CD4-positive, alpha-beta T cell treated with Interleukin-15 for 1 hour (primary cell): ENCODE results near the gene TASP1.
"Not testable (repeated sequence)": the region's sequence is repeated elsewhere in the genome, so short reads cannot be mapped to it uniquely, and the experiment has no call there.

Experiments
- DNase-seq: peaks from one replicate; pipeline ENCODE4 v3.0.0-alpha.2; 2020

The TASP1 gene

DNA sequence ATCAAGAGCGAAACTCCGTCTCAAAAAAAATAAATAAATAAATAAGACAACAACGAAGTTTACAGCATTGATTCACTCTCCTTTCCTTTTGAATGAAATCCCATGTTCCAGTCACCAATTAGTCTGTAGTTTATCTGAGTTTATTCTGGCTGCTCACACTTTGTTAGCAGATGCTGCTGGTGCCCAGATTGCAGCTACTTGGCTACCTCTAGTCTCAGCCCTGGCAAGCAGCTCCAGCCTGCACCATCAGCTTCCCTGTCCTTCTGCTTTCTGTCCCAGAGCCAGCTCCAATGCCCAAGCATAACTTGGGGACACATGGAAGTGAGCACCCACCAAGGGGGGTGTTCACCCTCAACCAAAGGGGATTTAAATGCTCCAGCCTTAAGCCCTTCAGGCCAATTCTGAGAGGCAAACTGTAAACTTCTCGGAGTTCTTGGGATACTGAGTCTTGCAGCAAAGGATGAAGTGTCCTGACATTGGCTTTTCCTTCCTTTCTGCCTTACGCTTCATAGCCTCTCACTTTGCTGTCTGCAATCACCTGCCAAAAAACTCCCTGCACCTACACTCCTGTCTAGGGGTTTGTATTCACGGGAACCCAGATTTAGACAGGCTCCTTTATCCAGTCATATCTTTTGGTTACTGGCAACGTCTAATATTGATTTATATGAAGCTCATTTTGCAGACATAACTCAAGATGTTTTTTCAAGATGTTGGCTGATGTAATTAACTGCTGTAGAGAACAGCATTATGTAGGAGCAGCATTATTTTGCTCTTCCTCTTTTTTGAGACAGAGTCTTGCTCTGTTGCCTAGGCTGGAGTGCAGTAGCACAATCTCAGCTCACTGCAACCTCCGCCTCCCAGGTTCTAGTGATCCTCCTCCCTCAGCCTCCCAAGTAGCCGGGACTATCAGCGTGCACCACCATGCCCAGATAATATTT, 9.8 kb upstream of the TASP1 start:
- no peak for DNase-seq

DNA sequence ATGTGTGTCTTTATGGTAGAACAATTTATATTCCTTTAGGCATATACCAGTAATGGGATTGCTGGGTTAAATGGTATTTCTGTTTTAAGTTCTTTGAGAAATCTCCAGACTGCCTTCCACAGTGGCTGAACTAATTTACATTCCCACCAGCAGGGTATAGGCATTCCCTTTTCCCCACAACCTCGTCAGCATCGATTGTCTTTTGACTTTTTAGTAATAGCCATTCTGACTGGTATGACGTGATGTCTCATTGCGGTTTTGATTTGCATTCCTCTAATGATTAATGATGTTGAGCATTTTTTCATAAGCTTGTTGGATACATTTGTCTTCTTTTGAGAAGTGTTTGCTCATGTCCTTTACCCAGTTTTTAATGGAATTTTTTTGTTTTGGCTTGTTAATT, 5.3 kb upstream of the TASP1 start:
- DNase-seq: no peak

DNA sequence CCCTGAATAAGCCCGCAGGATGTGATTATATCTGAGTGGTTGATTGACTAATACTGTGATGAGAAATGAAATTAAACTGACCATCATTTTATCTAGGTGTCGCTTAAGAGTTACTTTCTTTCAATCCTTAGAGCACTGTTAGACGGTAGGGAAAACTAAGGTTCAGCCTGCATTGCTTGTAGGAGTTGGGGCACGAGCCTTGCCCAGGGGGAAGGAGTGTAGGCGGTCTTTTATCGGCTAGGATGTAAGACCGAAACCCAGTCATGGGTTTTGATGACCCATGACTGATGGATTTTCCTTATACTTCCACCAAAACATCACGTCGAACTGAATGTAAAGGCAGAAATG, 392 bp upstream of the TASP1 start:
- DNase-seq: no peak

DNA sequence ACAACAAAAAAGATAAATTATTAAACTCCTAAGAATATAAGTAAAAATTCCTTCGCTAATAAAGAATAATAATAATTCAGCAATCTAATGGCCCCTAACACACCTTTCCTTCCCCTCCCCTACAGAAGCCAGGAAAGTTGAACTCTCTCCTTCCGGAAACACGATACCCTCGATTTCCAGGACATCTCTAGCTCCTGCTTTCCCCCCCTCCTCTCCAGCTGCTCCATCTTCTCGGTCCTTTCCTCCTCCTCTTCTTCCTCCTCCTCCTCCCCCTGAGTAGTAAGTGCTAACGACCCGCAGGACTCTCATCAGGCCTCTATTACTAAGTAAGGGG, 603 bp downstream of the TASP1 start:
- DNase-seq: no peak

DNA sequence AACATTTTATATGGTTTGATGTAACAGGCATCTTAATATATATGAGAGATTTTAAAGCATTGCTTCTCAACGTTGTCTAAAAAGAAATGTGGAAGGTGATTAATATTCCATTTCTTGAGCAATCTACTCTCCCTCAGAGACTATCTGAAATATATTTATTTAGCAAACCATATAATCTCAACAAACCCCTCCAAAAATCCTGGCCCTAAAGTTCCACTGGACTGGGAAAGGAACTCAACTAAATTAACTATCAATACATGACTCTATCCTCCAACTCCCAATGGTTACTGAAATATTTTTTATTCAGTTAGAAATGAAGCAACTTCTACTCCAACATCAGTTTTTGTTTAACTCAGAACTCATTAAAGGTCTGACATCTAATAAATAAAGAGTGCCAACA, 6.3 kb downstream of the TASP1 start:
- no peak for DNase-seq

DNA sequence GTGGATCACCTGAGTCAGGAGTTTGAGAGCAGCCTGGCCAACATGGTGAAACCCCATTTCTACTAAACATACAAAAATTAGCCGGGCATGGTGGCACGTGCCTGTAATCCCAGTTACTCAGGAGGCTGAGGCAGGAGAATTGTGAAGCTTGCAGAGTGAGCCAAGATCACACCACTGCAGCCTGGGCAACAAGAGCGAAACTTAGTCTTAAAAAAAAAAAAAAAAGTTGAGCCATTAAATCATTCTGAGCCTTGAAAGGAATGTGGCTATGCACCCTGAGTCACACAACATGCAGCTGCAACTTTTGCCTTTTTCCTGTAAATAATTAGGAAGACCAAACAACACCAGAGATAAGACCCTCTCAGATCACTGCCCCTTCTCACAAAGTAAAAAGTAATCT, 11.2 kb downstream of the TASP1 start:
- DNase-seq: not testable (repeated sequence)

DNA sequence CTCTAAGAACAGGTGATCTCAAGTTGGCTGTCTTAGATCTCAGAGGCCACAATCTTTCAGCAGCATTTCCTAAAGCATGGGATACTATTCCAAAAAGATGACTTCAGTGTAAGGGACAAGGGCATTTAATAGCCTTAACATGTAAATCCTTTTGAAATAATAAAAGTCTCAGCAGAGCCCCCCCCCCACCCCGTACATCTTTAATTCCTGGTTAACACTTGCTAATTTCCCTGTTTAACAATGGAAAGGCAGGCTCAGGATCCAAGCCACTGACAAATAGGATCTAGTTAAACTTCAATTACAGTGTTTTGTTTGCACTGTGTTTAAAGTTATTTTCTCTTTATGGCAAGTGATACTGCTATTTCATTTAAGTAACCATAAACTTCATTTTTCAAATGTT, 12.0 kb downstream of the TASP1 start:
- DNase-seq: no peak

DNA sequence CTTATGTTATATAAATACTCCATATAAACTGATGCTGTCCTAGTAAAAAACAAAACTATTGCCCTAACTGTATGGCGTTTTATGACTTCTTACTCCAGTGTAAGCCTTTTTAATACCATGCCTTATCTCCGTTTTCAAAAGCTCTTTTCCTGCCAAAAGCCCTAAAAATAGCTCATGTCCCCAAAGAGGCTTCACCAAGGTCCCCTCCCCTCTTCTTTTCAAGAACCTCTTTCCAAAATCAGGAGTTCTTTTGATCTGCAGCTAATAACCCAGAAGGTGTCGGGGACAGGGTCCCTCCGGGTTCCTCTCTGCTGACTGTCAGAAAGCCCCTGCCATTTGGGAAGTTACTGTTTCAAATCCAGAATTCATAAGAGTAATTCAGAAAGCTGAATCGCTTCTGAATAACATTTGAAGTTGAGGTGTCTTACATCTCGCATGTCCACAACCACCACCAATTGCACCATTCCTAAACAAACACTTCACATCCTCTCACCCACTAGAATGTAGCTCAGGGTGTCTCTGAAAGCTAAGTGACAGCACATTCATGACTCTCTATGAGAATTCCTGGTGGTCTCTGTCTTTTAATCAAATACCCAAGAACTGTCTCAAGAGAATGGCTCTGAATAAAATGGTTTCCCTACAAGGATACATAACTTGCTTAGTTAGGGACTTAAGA, 13.3 kb downstream of the TASP1 start:
- no peak for DNase-seq

DNA sequence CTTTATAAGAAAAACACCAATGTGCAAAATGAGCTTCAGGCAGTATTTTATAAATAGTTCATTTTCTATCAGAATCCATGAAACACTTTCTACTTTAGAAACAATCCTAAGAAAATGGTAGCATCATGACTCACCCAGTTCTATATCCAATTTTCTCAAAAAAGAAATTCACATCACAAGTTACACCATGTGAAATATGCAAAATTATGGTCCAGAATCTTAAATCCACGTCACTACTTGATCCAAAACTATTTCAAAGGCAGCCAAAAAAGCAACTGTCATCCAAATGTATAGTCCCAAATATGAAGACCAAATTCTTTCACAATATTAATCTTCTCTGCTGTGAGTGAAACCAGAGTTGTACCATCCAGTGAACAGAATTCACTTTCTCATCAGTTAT, 19.3 kb downstream of the TASP1 start:
- not testable (repeated sequence) for DNase-seq

DNA sequence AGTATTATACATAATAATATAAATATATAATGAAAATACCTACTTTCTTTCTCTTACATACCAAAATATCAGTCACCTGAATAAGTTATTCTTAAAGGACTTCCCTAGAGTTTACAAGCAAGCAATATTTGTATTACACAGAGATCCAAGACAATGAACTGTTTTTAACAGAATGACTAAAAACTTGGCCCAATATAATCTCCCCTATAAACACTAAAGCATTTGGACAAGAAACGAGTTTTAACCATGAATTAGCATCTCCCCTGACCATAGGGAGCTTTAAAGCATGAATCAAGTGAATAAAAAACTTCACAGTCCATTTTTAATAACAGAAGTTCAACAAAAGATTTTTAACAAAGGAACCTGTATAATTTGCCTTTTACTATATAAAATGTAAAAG, 20.3 kb downstream of the TASP1 start:
- DNase-seq: not testable (repeated sequence)

DNA sequence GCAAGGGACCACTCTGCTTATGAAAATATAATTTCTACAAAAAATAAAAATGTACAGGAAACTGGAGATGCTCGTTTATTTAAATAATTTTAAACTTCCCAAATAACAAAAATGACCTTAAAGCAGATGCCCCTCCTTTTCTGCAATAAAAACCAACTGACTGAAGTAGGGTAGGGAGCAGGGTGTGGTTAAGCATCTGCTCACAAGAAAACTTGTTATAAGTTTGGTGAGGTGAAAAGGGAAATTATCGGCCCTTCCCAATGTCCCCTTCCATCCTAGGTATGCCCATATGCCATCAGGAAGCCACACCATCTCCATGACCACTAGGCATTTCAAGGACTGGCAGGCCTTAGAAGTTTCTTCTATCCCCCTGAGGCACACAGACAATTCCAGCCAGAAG, 21.1 kb downstream of the TASP1 start:
- not testable (repeated sequence) for DNase-seq

DNA sequence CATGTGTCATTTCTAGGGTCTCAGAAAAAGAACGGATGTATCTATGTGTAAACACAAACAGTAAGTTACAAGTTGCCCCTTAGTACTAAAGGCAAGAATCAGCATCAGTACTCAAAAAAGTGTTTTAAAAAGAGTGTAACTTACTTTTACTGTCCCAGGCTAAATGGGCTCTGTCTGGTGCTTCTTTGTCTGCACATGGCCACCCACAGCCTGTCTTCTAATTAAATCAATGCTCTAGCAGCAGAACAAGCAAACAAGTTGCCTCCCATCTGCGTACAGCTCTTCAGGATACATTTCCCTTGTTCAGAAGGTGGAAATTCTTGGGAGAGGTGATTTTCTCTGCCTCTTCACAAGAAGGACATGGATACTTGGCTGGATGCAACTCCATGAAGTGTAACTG, 22.0 kb downstream of the TASP1 start:
- not testable (repeated sequence) for DNase-seq

DNA sequence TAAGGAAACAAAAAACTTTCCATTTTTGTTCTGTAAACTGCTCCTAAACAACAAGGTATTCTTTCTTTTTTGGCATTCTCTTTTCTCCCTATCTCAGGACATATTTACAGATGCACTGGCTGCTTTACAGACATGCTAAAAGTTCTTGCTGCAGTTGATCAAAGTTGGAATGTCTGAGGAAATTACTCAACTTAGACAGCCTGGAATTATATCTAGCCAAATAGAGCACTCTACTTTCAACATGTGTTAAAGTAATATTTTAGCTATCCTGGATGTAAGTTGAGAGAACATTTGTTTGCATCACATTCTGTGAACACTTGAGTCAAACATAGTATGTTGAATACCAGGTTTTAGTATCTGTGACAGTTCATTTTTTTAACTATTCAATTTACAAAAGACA, 24.8 kb downstream of the TASP1 start:
- no peak for DNase-seq

DNA sequence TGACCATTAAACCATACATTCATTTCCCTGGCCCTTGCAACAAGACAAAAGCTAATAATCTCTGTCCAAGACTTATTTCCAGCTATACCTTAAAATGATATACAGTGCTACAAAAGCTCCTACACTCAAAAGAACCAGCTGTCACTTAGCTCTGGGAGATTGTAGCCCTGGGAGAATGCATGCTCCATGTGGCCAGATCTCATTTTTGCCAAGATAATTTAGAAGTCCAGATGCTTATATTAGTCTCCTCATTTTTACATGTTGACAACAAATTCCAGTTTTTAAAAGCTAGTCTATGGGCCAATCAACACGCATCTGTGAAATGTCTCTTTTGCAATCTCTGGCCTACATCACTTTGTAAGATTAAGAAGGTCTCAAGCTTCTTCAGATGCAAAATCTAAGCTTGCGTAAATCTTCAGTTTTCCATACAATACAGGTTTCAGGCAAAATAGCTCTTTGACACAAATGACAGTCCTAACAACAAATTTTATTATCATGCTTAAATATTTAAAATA, 27.1 kb downstream of the TASP1 start:
- no peak for DNase-seq

DNA sequence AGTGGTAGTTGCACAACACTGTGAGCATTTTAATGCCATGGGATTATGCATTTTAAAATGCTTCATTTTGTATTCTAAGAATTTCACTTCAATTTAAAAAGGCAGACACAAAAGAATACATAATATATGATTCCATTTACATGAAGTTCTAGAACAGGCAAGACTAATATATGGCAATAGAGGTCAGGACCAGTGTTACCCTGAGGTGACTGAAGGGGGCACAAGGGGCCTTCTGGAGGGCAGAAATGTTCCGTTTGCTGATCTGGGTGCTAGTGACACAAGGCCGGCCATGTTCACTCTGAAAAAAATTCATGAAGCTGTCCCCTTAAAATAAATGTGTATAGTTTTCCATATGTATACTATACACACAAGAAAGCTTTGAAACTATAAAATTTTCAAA, 28.5 kb downstream of the TASP1 start:
- DNase-seq: no peak

DNA sequence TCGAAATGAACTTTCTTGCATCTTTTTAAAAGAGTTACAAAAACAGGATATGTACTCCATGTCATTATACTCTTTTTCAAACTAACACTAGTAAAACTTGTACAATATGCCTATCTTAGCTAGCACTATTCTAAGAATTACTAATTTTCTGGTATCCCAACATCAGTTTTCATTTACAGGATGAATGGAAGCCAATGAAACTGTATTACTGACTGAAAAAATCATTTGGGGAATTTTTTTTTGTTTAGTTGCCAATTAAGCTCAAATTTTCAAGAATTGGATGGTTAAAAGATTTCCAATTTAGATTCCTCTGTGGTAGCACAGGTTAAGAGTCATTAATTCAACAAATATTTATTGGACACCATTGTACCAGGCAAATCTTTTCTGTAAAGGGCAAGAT, 30.7 kb downstream of the TASP1 start:
- DNase-seq: no peak

DNA sequence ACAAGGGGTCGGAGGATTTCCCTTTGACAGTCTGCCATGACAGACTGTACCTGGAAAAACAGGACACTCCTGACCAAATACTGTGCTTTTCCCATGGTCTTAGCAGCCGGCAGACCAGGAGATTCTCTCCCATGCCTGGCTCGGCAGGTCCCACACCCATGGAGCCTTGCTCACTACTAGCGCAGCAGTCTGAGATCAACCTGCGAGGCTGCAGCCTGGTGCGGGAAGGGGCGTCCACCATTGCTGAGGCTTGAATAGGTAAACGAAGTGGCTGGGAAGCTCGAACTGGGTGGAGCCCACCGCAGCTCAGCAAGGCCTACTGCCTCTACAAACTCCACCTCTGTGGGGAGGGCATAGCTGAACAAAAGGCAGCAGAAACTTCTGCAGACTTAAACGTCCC, 45.3 kb downstream of the TASP1 start:
- not testable (repeated sequence) for DNase-seq

DNA sequence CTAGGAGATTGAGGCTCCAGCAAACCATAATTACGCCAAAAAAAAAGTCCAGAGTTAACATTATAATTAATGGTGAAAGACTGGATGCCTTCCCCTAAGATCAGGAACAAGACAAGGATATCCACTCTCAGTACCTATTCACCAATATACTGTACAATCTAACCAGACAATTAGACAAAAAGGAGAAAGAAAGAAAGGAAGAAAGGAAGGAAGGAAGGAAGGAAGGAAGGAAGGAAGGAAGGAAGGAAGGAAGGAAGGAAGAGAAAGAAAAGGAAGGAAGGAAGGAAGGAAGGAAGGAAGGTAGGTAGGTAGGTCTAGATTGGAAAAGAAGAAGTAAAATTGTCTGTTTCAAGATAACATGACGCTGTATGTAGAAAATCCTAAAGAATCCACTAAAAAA, 50.7 kb downstream of the TASP1 start:
- no peak for DNase-seq

DNA sequence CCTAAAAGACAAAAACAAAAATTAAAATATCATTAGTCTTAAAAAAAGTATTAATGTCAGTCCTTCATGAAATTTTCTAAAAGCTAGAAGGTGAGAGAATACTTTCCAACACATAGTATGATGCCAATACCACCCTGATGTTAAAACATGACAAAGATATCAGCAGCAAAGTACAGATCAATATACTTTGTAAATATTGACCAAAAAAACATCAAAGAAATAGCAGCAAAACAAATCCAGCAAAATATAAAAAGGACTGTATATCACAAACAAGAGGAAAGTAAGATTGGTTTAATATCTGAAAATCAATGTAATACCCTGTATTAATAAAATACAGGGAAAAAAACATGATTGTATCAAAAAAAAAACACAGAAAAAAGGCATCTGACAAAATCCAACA, 51.4 kb downstream of the TASP1 start:
- DNase-seq: no peak

DNA sequence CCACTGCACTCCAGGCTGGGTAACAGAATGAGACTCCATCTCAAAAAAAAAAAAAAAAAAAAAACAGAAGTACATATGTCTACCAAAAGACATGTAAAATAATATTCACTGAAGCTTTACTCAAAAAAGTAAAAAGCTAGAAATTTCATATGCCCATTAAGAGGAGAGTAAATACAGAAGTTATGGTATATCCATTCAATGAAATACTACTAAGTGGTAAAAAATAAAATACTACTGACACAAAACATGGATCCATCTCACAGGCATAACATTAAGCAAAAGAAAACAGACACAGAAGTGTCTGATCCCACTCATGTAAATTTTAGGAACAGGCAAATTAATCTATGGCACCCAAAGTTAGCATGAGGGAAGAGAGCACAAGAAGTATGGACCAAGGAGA, 52.6 kb downstream of the TASP1 start:
- DNase-seq: no peak

DNA sequence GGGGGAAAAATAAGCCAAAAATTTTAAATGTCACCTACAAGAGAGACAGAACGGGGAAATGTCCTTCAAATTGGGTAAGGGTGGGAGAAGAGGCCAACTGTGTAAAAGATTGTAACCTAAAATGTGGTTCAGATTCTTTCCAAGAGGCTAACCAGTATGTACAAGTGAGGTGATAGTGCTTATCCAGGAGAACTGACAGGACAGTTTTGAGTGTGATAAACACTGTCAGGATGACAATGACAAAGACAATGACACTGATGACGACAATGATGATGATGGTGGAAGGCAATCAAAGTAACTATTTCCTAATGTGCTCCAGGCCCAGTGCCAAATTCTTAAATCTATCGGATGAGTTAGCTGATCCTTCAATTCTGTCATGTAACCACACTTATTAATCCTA, 57.3 kb downstream of the TASP1 start:
- DNase-seq: no peak

DNA sequence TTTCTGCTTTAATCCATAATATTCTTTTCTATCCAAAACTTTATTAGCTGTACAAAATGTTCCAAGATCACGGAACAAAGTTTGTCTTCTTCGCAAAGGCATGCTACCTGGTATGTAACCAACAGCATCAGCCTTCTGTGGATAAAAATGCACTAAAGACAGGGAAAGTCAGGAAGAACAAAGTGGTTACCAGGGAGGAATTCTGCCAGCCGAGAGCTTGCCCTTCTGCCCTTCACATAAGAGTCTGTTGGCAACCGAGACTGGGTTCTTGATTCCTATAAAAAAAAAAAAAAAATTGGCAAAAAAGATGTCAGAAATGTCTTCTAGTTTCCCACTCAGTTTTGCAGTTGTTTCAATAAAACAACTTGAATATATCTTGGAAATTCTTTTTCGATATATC, 58.0 kb downstream of the TASP1 start:
- no peak for DNase-seq

DNA sequence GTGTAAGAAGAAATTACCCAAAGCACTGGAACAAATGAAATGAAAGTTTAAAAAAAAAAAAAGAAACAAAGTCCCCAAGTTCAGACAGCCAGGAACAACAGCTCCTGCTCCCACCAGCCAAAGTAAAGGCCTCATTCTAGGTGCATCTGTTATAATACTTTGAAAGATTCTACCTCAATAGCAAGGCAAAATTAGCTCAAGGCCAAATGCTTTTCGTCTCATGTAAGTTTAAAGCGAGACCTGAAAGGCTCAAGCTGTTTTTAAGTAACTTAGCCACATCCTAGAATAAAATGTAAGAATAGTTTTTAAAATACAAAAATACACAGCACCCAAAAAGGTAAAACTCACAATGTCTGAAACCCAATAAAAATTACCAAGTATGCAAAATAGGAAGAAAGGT, 64.7 kb downstream of the TASP1 start:
- DNase-seq: no peak

DNA sequence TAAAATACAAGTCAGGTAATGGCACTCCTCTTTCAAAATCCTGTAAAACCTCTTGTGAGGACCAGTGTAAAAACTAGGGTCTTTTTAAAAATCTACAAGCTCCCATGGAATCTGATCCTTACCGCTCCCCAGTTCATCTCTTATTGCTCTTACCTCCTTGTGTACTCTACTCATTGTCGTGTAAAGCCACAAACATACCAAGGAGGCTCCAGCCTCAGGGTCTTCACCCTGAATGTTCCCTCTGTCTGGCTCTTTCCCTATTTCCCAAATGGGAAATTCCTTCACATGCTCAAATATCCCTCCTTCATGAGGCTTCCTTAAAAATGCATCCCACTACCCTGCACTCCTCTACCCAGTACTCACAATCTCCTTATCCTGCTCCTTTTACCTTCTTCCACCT, 67.1 kb downstream of the TASP1 start:
- no peak for DNase-seq

DNA sequence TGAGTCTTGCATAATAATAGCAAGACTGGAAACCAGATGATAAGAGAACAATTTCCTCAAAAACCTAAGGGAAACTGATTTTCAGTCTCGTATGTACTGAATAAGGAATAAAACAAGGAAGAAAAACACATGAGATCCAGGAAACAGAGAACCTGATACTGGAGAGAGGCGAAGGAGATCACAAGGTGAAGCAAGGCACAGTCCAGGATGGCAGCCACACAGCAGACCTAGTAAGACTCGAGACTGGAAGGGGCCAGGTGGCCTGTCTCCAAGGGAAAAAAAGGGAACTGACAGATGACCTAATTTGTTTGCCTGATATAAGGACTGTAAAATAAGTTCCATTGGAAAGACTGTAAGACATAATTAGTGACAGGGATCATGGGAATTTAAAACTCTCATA, 71.1 kb downstream of the TASP1 start:
- DNase-seq: no peak
